GM23248 (cell line): ENCODE data around the gene ARRDC1. TPM values are rescaled to one million over a fixed set of nuclear protein-coding genes. Genes with fewer than 3 reads are reported as not detected.

Experiments used
- DNase-seq: peaks from one replicate; pipeline ENCODE4 v3.0.0-alpha.2; 2015
- H2AFZ ChIP-seq: fragments of 200-600 bp; sonication (generic); 2 replicates; pipeline ENCODE4 v1.6.1; 2016; ENCODE audit warnings: antibody characterized with exemption
- H3F3A ChIP-seq: fragments of 200-600 bp; sonication (generic); 2 replicates; pipeline ENCODE4 v1.6.1; 2016; ENCODE audit warnings: mild to moderate bottlenecking, antibody characterized with exemption, mixed run types; ENCODE audit not compliant: insufficient read depth
- H3K27ac ChIP-seq: fragments of 200-600 bp; sonication (generic); 2 replicates; pipeline ENCODE4 v1.5.1; 2016; ENCODE audit warnings: mild to moderate bottlenecking
- H3K27me3 ChIP-seq: fragments of 200-600 bp; sonication (generic); replicated peaks from 2 replicates; pipeline ENCODE4 v1.6.1; 2016; ENCODE audit warnings: mild to moderate bottlenecking; ENCODE audit not compliant: insufficient read depth
- H3K36me3 ChIP-seq: fragments of 200-600 bp; sonication (generic); 2 replicates; pipeline ENCODE4 v1.6.1; 2016; ENCODE audit warnings: low read depth, mild to moderate bottlenecking
- H3K4me1 ChIP-seq: fragments of 200-600 bp; sonication (generic); 2 replicates; pipeline ENCODE4 v1.6.1; 2016; ENCODE audit warnings: mild to moderate bottlenecking; ENCODE audit not compliant: insufficient read depth
- H3K4me2 ChIP-seq: fragments of 200-600 bp; sonication (generic); one replicate; pipeline ENCODE4 v1.6.1; 2016; ENCODE audit warnings: mild to moderate bottlenecking; ENCODE audit not compliant: unreplicated experiment
- H3K4me3 ChIP-seq: fragments of 200-600 bp; sonication (generic); 2 replicates; pipeline ENCODE4 v1.5.1; 2016; ENCODE audit warnings: mild to moderate bottlenecking
- H3K79me2 ChIP-seq: fragments of 200-600 bp; sonication (generic); 2 replicates; pipeline ENCODE4 v1.6.1; 2016; ENCODE audit warnings: mild to moderate bottlenecking; ENCODE audit not compliant: insufficient read depth
- H3K9ac ChIP-seq: fragments of 200-600 bp; sonication (generic); 2 replicates; pipeline ENCODE4 v1.6.1; 2016; ENCODE audit warnings: mild to moderate bottlenecking
- H3K9me2 ChIP-seq: fragments of 200-600 bp; sonication (generic); 2 replicates; pipeline ENCODE4 v1.6.1; 2016; ENCODE audit warnings: mixed run types, mild to moderate bottlenecking, moderate library complexity; ENCODE audit not compliant: insufficient read depth
- H3K9me3 ChIP-seq: fragments of 200-600 bp; sonication (generic); one replicate; pipeline ENCODE4 v1.6.1; 2017; ENCODE audit warnings: low read depth
- H4K20me1 ChIP-seq: fragments of 200-600 bp; sonication (generic); 2 replicates; pipeline ENCODE4 v1.6.0; 2016; ENCODE audit not compliant: insufficient read depth
- EZH2 ChIP-seq: fragments of 200-600 bp; sonication (generic); IDR thresholded peaks from 2 replicates; pipeline ENCODE4 v1.6.1; 2018; ENCODE audit warnings: antibody characterized with exemption, mild to moderate bottlenecking; ENCODE audit not compliant: insufficient read depth, poor library complexity, severe bottlenecking
- EZH2phosphoT487 ChIP-seq: fragments of 200-600 bp; sonication (generic); IDR thresholded peaks from 2 replicates; pipeline ENCODE4 v1.6.1; 2018; ENCODE audit warnings: antibody characterized with exemption, moderate library complexity, mild to moderate bottlenecking, low read depth; ENCODE audit not compliant: insufficient read depth
- WGBS, 2 experiments: methylation state at CpG; one replicate each; pipeline ENCODE4 v1.1.6; 2015 to 2017; ENCODE audit warnings: low lambda C conversion rate in 2 of 2, low coverage in 1 of 2; ENCODE audit errors: missing lambda C conversion rate in 2 of 2; 5-methylcytosine and 5-hydroxymethylcytosine counted together
- in situ Hi-C: fragments of 300-500 bp; cut with MboI; formaldehyde crosslinking; loops from 2 replicates; pipeline ENCODE4 v1.15.0; 2020
- polyA plus RNA-seq: library from polyadenylated mRNA; unstranded; fragments of >200 nt; fragmentation: Nextera tagmentation; extraction: Ambion mirVana; gene quantifications from 2 replicates; pipeline ENCODE4 v1.2.1, GENCODE V29; 2016
- total RNA-seq: library from RNA; depleted of rRNA; stranded (reverse); fragments of >200 nt; shearing (Covaris generic); gene quantifications from 2 replicates; pipeline ENCODE4 v1.2.3, GENCODE V29; 2014

The ARRDC1 gene
- total and polyA plus RNA-seq, 2 experiments from 2014 or later = 21.0 to 26.9 TPM

- Histone ChIP-seq H3K9me3 (no peaks in the 10 kb centered on the region), H3K27ac (no peak overlapping the region), H3K4me1 (peaks cover 6% of the 10 kb centered on the region; the same call in 1 of the 2 replicates), H3K36me3 (no peaks in the 10 kb centered on the region; the same call in 1 of the 2 replicates), H3F3A (no peaks in the 10 kb centered on the region), H3K4me2 (no peak overlapping the region), H3K9me2 (no peaks in the 10 kb centered on the region), H3K79me2 (peaks cover 100% of the 10 kb centered on the region), H2AFZ (no peak overlapping the region), H3K27me3 (no peaks in the 10 kb centered on the region), H4K20me1 (peaks cover 8% of the 10 kb centered on the region; the same call in 1 of the 2 replicates), H3K4me3 (no peak overlapping the region), H3K9ac (no peak overlapping the region)
- in situ Hi-C loops = no loop called here
- TF ChIP-seq EZH2phosphoT487 (no peak), EZH2 (no peak)
- 97 to 99% methylated on average over 5 of the region's 5 CpGs for WGBS, 2 experiments
- no peak for DNase-seq
Measured at GRCh38 chr9:137642892-137643291, 37.4 kb downstream of the ARRDC1 start.

DNA sequence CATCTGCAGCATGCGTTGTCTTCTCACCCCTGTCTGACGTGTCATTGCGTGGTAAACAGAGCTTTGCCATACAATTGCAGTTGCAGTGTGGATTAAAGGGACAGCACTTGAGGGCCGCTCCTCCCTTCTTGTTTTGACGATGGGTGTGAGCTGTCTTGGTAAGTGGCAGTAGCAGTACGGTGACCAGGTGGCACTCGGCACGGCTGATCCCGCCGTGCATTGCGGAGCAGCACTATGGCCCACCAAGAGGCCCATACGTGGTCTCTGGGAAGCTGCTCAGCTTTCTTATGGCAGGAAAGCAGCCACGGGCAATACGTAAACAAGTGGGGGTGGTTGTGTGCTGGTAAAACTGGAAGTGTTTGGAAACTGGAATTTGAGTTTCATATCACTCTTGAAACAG is 38.4 kb downstream of the ARRDC1 start:
- H2AFZ ChIP-seq = no peak overlapping the region
- no peaks in the 10 kb centered on the region for H3K9me3 ChIP-seq
- H3K4me2 ChIP-seq = no peak overlapping the region
- peaks cover 6% of the 10 kb centered on the region; the same call in 1 of the 2 replicates for H3K4me1 ChIP-seq
- TF ChIP-seq EZH2phosphoT487 (no peak), EZH2 (no peak)
- no peaks in the 10 kb centered on the region for H3K9me2 ChIP-seq
- no peaks in the 10 kb centered on the region for H3F3A ChIP-seq
- in situ Hi-C loops = no loop called here
- no peaks in the 10 kb centered on the region; the same call in 1 of the 2 replicates for H3K36me3 ChIP-seq
- H3K4me3 ChIP-seq = no peak overlapping the region
- no peak overlapping the region for H3K9ac ChIP-seq
- H3K79me2 ChIP-seq = peaks cover 100% of the 10 kb centered on the region
- H4K20me1 ChIP-seq = peaks cover 3% of the 10 kb centered on the region; the same call in 1 of the 2 replicates
- DNase-seq = no peak
- H3K27me3 ChIP-seq = no peaks in the 10 kb centered on the region
- 94 to 95% methylated on average over 14 of the region's 14 CpGs for WGBS, 2 experiments
- H3K27ac ChIP-seq = no peak overlapping the region

DNA sequence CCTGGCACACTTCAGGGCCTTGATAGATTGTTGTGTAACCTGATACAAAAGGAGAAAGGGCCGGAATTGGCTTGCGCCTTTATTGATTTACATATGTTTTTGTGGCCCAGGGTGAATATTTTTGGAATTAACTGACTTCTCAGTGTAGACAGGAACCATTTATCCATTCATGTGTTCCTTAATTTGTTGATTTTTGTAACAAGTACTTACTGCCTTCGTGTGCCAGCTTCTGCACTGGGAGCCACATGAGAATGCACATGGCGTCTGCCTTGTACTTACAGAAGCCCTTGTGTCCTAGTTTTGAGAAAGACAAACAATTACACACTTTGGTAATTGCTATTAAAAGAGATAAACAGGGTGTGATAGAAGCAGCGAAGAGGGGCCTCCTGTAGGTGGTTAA is 39.7 kb downstream of the ARRDC1 start:
- Histone ChIP-seq H3K27me3 (no peaks in the 10 kb centered on the region), H3K9me3 (no peaks in the 10 kb centered on the region), H3K9me2 (no peaks in the 10 kb centered on the region), H3K4me1 (0 out of 2 replicates have a peak, but pooled peaks cover 3% of the 10 kb centered on the region), H3K79me2 (peaks cover 100% of the 10 kb centered on the region), H3K27ac (no peak overlapping the region), H3K36me3 (no peaks in the 10 kb centered on the region; the same call in 1 of the 2 replicates), H4K20me1 (no peaks in the 10 kb centered on the region), H3K4me3 (no peak overlapping the region), H3K4me2 (no peak overlapping the region), H2AFZ (no peak overlapping the region), H3K9ac (no peak overlapping the region), H3F3A (no peaks in the 10 kb centered on the region)
- TF ChIP-seq EZH2phosphoT487 = no peak
- TF ChIP-seq EZH2 = no peak
- DNase-seq = no peak
- in situ Hi-C loops = no loop called here
- WGBS, 2 experiments = 77 to 88% methylated on average over 5 of the region's 5 CpGs

- Histone ChIP-seq H3K27me3 (no peaks in the 10 kb centered on the region), H3K27ac (no peak overlapping the region), H3K4me3 (no peak overlapping the region), H4K20me1 (no peaks in the 10 kb centered on the region), H3K9me3 (no peaks in the 10 kb centered on the region), H3K9me2 (no peaks in the 10 kb centered on the region), H3K9ac (no peak overlapping the region), H3K4me2 (no peak overlapping the region), H2AFZ (no peak overlapping the region), H3F3A (no peaks in the 10 kb centered on the region), H3K79me2 (peaks cover 100% of the 10 kb centered on the region), H3K4me1 (0 out of 2 replicates have a peak, but pooled peaks cover 3% of the 10 kb centered on the region), H3K36me3 (no peaks in the 10 kb centered on the region; the same call in 1 of the 2 replicates)
- DNase-seq = no peak
- in situ Hi-C loops = no loop called here
- TF ChIP-seq EZH2phosphoT487 (no peak), EZH2 (no peak)
- 93 to 94% methylated on average over 9 to 13 of the region's 13 CpGs for WGBS, 2 experiments
Measured at GRCh38 chr9:137646341-137646740, 40.9 kb downstream of the ARRDC1 start.
